ENCODE measurements around the gene SPPL2A. TPM values are rescaled to one million over a fixed set of nuclear protein-coding genes. Genes with fewer than 3 reads are reported as not detected.
A peak's percentile ranks its signal among the peaks of the same experiment; 100 is the strongest.
"Not testable (repeated sequence)": the region's sequence is repeated elsewhere in the genome, so short reads cannot be mapped to it uniquely, and the experiment has no call there.

Gene SPPL2A, protein sequence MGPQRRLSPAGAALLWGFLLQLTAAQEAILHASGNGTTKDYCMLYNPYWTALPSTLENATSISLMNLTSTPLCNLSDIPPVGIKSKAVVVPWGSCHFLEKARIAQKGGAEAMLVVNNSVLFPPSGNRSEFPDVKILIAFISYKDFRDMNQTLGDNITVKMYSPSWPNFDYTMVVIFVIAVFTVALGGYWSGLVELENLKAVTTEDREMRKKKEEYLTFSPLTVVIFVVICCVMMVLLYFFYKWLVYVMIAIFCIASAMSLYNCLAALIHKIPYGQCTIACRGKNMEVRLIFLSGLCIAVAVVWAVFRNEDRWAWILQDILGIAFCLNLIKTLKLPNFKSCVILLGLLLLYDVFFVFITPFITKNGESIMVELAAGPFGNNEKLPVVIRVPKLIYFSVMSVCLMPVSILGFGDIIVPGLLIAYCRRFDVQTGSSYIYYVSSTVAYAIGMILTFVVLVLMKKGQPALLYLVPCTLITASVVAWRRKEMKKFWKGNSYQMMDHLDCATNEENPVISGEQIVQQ
- 122 and 198 TPM in 2 replicates for total RNA-seq
- polyA plus RNA-seq = 32.5 and 37.3 TPM in 2 replicates

DNA sequence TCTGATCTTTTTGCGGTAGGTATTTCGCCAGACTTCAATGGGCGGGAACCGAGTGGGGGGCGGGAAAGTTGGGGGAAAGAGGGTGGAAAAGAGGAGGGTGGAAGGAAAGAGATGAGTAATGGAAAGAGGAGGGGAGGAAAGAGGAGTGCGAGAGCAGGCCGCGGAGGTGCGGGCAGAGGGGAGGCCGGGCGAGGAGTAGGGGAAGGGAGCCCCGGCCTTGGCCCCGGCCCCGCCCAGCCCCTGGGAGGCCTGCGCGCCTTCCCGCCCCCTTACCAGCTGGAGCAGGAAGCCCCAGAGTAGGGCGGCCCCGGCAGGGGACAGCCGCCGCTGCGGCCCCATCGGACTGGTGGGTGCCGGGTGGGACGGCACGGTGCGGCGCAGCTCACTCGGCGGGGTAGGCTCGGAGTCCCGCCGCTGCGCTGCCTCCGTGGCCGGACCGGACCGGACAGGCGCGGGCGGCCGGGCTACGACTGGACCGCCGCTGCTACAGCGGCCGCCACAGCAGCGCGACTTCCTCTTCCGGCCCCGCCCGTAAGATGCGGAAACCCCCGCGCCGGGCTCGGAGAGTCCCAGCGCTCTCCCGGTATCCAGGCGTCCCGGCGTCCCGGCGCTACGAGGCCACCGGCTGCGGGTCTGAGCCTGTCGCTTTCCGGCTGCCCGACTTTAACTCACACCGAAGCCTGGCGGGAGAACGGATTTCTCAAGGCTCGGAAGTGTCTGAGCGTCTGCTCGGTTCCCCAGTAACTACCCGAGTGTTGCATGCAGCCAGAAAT lies at the start of gene SPPL2A:
Gene SPPL2A, minus strand, starts transcription at position 512 of the 773 bp plus-strand sequence. Its CDS starts 173 bp downstream, at position 339.
- peak within 1 kb of the TSS; percentile 79 for H3K4me3 ChIP-seq
- H3K27me3 ChIP-seq = no peaks in the 10 kb centered on the region
- H3K27ac ChIP-seq = peak within 1 kb of the TSS; percentile 88
- no peaks in the 10 kb centered on the region for H3K36me3 ChIP-seq
- H3K4me1 ChIP-seq (ENCODE audit: low read depth) = peaks cover 9% of the 10 kb centered on the region
- DNase-seq (ENCODE audit: low read depth in 1 of 2, low spot score in 1 of 2) = peak; percentile 85 to 96
- no peaks in the 10 kb centered on the region for H3K9me3 ChIP-seq (ENCODE audit: low read depth)
- TF ChIP-seq, protein P1, sequence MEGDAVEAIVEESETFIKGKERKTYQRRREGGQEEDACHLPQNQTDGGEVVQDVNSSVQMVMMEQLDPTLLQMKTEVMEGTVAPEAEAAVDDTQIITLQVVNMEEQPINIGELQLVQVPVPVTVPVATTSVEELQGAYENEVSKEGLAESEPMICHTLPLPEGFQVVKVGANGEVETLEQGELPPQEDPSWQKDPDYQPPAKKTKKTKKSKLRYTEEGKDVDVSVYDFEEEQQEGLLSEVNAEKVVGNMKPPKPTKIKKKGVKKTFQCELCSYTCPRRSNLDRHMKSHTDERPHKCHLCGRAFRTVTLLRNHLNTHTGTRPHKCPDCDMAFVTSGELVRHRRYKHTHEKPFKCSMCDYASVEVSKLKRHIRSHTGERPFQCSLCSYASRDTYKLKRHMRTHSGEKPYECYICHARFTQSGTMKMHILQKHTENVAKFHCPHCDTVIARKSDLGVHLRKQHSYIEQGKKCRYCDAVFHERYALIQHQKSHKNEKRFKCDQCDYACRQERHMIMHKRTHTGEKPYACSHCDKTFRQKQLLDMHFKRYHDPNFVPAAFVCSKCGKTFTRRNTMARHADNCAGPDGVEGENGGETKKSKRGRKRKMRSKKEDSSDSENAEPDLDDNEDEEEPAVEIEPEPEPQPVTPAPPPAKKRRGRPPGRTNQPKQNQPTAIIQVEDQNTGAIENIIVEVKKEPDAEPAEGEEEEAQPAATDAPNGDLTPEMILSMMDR (IDR thresholded peaks at IDR 0.05; ENCODE audit: low read depth, low read length) = no peak

DNA sequence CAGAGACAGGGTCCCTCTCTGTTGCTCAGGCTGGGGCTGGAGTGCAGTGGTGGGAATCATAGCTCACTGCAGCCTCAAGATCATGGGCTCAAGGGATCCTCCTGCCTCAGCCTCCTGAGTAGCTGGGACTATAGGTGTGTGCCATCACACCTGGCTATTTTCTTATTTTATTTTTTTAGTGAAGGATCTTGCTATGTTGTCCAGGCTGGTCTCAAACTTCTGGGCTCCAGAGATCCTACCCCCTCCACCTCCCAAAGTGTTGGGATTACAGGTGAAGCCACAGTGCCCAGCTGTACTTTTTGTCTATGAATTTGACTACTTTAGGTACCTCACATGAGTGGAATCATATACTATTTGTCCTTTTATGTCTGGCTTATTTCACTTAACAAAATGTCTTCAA lies 49.1 kb upstream of the SPPL2A start:
- DNase-seq (ENCODE audit: low read depth in 1 of 2, low spot score in 1 of 2) = no peak
- Histone ChIP-seq H3K9me3 (ENCODE audit: low read depth) (no peaks in the 10 kb centered on the region), H3K27ac (no peak overlapping the region), H3K27me3 (no peaks in the 10 kb centered on the region), H3K36me3 (no peaks in the 10 kb centered on the region), H3K4me3 (no peak overlapping the region), H3K4me1 (ENCODE audit: low read depth) (no peaks in the 10 kb centered on the region)
- TF ChIP-seq, protein P1 (IDR thresholded peaks at IDR 0.05; ENCODE audit: low read depth, low read length) = no peak

DNA sequence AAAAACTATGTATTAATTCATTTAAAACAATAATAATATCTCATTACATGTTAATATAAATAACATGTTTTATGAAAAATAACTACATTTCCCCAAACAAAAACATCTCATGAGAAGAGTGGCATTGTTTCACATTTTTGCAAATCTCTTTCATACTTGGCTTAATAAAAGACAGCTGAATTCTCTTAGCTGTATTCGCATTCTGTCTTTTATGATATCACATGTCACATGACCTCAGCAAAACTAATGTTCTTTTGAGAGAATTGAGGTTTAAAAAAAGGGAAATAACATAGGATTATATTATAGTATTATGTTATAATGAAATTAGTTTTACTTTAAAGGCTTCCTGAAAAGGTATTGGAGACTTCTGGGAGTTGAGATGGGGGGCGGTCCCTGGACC lies 48.4 kb upstream of the SPPL2A start:
- TF ChIP-seq, protein P1 (IDR thresholded peaks at IDR 0.05; ENCODE audit: low read depth, low read length) = no peak
- no peak for DNase-seq (ENCODE audit: low read depth in 1 of 2, low spot score in 1 of 2)
- no peak overlapping the region for H3K4me3 ChIP-seq
- H3K36me3 ChIP-seq = no peaks in the 10 kb centered on the region
- no peaks in the 10 kb centered on the region for H3K9me3 ChIP-seq (ENCODE audit: low read depth)
- no peaks in the 10 kb centered on the region for H3K27me3 ChIP-seq
- H3K4me1 ChIP-seq (ENCODE audit: low read depth) = no peaks in the 10 kb centered on the region
- no peak overlapping the region for H3K27ac ChIP-seq

DNA sequence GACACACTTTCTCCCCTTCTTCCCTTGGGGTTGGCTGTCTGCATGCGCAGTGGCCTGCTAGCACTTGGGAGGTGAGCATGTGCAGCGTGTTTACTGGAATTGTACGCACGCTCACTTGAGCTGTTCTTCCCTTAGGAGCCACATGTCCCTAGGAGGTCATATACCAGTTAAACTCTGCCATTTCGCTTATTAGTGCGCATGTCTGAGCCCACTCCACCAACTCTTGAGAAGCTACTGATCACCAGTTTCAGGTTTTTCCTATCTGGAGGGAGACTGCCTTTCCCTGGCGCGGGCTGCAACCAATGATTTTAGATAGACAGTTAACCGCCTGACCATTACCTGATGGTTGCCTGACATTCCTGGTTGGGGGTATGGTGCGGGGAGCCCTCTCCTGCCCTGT lies 47.6 kb upstream of the SPPL2A start:
- TF ChIP-seq, protein P1 (IDR thresholded peaks at IDR 0.05; ENCODE audit: low read depth, low read length) = no peak
- no peak overlapping the region for H3K4me3 ChIP-seq
- H3K27ac ChIP-seq = no peak overlapping the region
- no peaks in the 10 kb centered on the region for H3K4me1 ChIP-seq (ENCODE audit: low read depth)
- H3K36me3 ChIP-seq = no peaks in the 10 kb centered on the region
- H3K9me3 ChIP-seq (ENCODE audit: low read depth) = no peaks in the 10 kb centered on the region
- H3K27me3 ChIP-seq = no peaks in the 10 kb centered on the region
- DNase-seq (ENCODE audit: low read depth in 1 of 2, low spot score in 1 of 2) = no peak

DNA sequence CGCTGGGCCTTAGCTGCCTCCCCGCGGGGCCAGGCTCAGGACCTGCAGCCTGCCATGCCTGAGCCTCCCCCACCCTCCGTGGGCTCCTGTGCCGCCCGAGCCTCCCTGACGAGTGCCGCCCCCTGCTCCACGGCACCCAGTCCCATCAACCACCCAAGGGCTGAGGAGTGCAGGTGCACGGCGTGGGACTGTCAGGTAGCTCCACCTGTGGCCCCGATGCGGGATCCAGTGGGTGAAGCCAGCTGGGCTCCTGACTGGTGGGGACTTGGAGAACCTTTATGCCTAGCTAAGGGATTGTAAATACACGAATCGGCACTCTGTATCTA lies 46.6 kb upstream of the SPPL2A start:
- not testable (repeated sequence) for H3K27ac ChIP-seq; H3K27me3 ChIP-seq; DNase-seq (ENCODE audit: low read depth in 1 of 2, low spot score in 1 of 2); H3K9me3 ChIP-seq (ENCODE audit: low read depth); H3K4me1 ChIP-seq (ENCODE audit: low read depth); H3K4me3 ChIP-seq; H3K36me3 ChIP-seq

DNA sequence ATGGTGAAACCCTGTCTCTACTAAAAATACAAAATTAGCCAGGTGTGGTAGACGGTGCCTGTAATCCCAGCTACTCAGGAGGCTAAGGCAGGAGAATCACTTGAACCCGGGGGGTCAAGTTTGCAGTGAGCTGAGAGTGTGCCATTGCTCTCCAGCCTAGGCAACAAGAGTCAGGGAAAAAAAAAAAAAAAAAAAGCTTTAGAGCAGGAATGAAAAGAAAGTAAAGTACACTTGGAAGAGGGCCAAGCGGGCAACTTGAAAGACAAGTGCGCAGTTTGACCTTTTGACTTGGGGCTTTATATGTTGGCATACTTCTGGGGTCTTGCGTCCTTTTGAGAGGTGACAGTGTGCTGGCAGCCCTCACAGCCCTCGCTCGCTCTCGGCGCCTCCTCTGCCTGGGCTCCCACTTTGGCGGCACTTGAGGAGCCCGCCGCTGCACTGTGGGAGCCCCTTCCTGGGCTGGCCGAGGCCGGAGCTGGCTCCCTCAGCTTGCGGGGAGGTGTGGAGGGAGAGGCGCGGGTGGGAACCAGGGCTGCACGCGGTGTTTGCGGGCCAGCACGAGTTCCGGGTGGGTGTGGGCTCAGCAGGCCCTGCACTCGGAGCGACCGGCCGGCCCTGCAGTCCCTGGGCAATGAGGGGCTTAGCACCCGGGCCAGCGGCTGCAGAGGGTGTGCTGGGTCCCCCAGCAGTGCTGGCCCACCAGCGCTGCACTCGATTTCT lies 46.1 kb upstream of the SPPL2A start:
- not testable (repeated sequence) for H3K4me3 ChIP-seq; H3K36me3 ChIP-seq; DNase-seq (ENCODE audit: low read depth in 1 of 2, low spot score in 1 of 2); H3K9me3 ChIP-seq (ENCODE audit: low read depth); H3K27ac ChIP-seq; H3K4me1 ChIP-seq (ENCODE audit: low read depth); H3K27me3 ChIP-seq

Data from cardiac muscle cell (in vitro differentiated cells and primary cell).